Gastroesophageal sphincter (tissue), 4 donors: ENCODE measurements around the gene TAF10. TPM values are rescaled to one million over a fixed set of nuclear protein-coding genes. Genes with fewer than 3 reads are reported as not detected.
A peak's percentile ranks its signal among the peaks of the same experiment; 100 is the strongest.

Experiments
- ATAC-seq: fragments of 150-250 bp; one replicate; pipeline ENCODE4 v1.9.1; 2016; ENCODE audit warnings: mild to moderate bottlenecking, moderate library complexity
- H3K27ac ChIP-seq, 4 donors: fragments of 200-600 bp; sonication (generic) in 3 of 4; 1 replicate in 3 of 4; 2 replicates in 1 of 4; pipeline ENCODE4 v1.5.1; 2016 to 2019
- H3K27me3 ChIP-seq: fragments of 200-600 bp; sonication (generic); one replicate; pipeline ENCODE4 v1.5.1; 2019
- H3K36me3 ChIP-seq, 2 donors: fragments of 200-600 bp; sonication (generic); one replicate each; pipeline ENCODE4 v1.5.1; 2019; ENCODE audit warnings: control low read depth in 1 of 2
- H3K4me1 ChIP-seq, 3 donors: fragments of 200-600 bp; sonication (generic); 1 replicate in 2 of 3; 2 replicates in 1 of 3; pipeline ENCODE4 v1.5.1; 2016 to 2019; ENCODE audit warnings: control low read depth in 2 of 3
- H3K4me3 ChIP-seq, 2 donors: fragments of 200-600 bp; sonication (generic); one replicate each; pipeline ENCODE4 v1.5.1; 2019; ENCODE audit warnings: mild to moderate bottlenecking in 1 of 2, moderate library complexity in 1 of 2
- H3K9me3 ChIP-seq, 3 donors: fragments of 200-600 bp; sonication (generic); one replicate each; pipeline ENCODE4 v1.5.1; 2017 to 2019; ENCODE audit warnings: control low read depth in 2 of 3
- EP300 ChIP-seq: sonication (generic); formaldehyde crosslinking; IDR thresholded peaks from one replicate; pipeline ENCODE4 v1.6.1; 2017; ENCODE audit warnings: antibody characterized with exemption, mild to moderate bottlenecking
- POLR2A ChIP-seq, 2 donors: fragments of 450-650 bp; IDR thresholded peaks; one replicate each; pipeline ENCODE4 v1.6.1; 2017; ENCODE audit warnings: antibody characterized with exemption in 2 of 2, mild to moderate bottlenecking in 2 of 2, moderate library complexity in 1 of 2
- POLR2AphosphoS5 ChIP-seq: sonication (generic); formaldehyde crosslinking; IDR thresholded peaks from one replicate; pipeline ENCODE4 v1.6.1; 2017; ENCODE audit warnings: antibody characterized with exemption
- WGBS, 2 donors: methylation state at CpG; one replicate each; pipeline ENCODE4 v1.1.5; 2018; ENCODE audit warnings: low coverage in 1 of 2; 5-methylcytosine and 5-hydroxymethylcytosine counted together
- total RNA-seq, 4 donors: library from RNA; depleted of rRNA; stranded (reverse); fragments of >200 nt; gene quantifications; one replicate each; pipeline ENCODE4 v1.1.0, GENCODE V29; 2016
- TF ChIP-seq, protein P1 (sequence below), 4 experiments: fragments of 200-600 bp in 2 of 4; fragments of 450-650 bp in 2 of 4; sonication (generic) in 1 of 4; IDR thresholded peaks; one replicate each; pipeline ENCODE4 v1.5.1; 2017 to 2019; ENCODE audit warnings: antibody characterized with exemption in 4 of 4, mild to moderate bottlenecking in 2 of 4, moderate library complexity in 2 of 4

The TAF10 gene
- total RNA-seq, 4 donors from 2014 or later: 21.7 to 41.1 (median 35.4) TPM

DNA sequence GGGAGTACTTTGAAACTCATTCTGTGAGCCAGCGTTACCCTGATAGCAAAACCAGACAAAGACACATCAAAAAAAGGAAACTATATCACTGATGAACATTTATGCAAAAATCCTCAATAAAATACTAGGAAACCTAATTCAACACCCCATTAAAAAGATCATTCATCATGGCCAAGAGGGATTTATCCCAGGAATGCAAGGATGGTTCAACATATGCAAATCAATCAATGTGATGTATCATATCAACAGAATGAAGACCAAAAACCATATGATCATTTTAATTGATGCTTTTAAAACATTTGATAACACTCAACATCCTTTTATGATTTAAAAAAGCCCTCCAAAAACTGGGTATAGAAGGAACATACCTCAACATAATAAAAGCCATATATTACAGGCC is 28.4 kb downstream of the TAF10 start:
- Histone ChIP-seq H3K36me3 (peaks cover 0 to 12% of the 10 kb centered on the region in 2 donors), H3K27me3 (no peaks in the 10 kb centered on the region), H3K4me1 (peaks cover 0 to 15% (median 0%) of the 10 kb centered on the region in 3 donors), H3K27ac (no peak overlapping the region), H3K4me3 (no peak overlapping the region), H3K9me3 (peaks cover 0 to 18% (median 0%) of the 10 kb centered on the region in 3 donors)
- WGBS, 2 donors: 100% methylated on average over 1 of the region's 1 CpG
- TF ChIP-seq POLR2A (IDR thresholded peaks at IDR 0.05): no peak
- TF ChIP-seq EP300: no peak
- ATAC-seq: no peak

DNA sequence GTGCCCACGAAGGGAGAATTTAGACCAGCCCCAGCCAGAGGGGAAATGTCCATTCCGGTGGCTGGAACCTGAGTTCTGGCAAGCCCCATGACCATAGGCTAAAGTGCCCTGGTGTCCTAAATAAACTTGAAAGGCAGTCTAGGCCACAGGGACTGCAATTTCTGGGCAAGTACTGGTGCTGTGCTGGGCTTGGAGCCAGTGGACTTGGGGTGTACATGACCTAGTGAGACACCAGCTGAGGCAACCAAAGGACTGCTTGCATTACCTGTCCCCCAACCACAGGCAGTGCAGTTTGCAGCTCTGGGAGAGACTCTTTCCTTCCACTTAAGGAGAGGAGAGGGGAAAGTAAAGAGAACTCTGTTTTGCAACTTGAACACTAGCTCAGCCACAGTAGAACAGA is 32.3 kb downstream of the TAF10 start:
- H3K36me3 ChIP-seq: peaks cover 0 to 7% of the 10 kb centered on the region in 2 donors
- no peak overlapping the region for H3K4me3 ChIP-seq
- H3K27me3 ChIP-seq: no peaks in the 10 kb centered on the region
- peaks cover 3 to 26% (median 10%) of the 10 kb centered on the region in 3 donors for H3K4me1 ChIP-seq
- H3K9me3 ChIP-seq: peaks cover 0 to 18% (median 0%) of the 10 kb centered on the region in 3 donors
- H3K27ac ChIP-seq: no peak overlapping the region
- no peak for ATAC-seq
- TF ChIP-seq POLR2A (IDR thresholded peaks at IDR 0.05) (no peak), POLR2AphosphoS5 (no peak), EP300 (no peak)
- TF ChIP-seq, protein P1, sequence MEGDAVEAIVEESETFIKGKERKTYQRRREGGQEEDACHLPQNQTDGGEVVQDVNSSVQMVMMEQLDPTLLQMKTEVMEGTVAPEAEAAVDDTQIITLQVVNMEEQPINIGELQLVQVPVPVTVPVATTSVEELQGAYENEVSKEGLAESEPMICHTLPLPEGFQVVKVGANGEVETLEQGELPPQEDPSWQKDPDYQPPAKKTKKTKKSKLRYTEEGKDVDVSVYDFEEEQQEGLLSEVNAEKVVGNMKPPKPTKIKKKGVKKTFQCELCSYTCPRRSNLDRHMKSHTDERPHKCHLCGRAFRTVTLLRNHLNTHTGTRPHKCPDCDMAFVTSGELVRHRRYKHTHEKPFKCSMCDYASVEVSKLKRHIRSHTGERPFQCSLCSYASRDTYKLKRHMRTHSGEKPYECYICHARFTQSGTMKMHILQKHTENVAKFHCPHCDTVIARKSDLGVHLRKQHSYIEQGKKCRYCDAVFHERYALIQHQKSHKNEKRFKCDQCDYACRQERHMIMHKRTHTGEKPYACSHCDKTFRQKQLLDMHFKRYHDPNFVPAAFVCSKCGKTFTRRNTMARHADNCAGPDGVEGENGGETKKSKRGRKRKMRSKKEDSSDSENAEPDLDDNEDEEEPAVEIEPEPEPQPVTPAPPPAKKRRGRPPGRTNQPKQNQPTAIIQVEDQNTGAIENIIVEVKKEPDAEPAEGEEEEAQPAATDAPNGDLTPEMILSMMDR (IDR thresholded peaks at IDR 0.05): no peak
- 70% methylated on average over 2 of the region's 2 CpGs; no CpG with 5 or more reads in 1 of the 2 donors for WGBS, 2 donors

DNA sequence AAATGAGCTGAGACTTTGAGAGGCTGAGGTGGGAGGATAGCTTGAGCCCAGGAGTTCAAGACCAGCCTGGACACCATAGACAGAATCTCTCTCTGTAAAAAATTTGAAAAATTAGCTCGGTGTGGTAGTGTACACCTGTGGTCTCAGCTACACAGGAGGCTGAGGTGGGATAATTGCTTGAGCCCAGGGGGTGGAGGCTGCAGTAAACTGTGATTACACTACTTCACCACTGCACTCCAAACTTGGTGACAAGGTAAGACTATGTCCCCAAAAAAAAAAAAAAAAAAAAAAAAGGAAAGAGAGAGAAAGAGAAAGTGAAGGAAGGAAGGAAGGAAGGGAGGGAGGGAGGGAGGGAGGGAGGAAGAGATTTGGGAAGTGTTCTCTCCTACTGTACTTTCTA is 33.9 kb downstream of the TAF10 start:
- Histone ChIP-seq H3K4me1 (peaks cover 3 to 26% (median 10%) of the 10 kb centered on the region in 3 donors), H3K27ac (no peak overlapping the region), H3K4me3 (no peak overlapping the region), H3K9me3 (peaks cover 0 to 2% (median 0%) of the 10 kb centered on the region in 3 donors), H3K36me3 (peaks cover 0 to 7% of the 10 kb centered on the region in 2 donors), H3K27me3 (no peaks in the 10 kb centered on the region)
- WGBS, 2 donors: 67% methylated on average over 1 of the region's 1 CpG; no CpG with 5 or more reads in 1 of the 2 donors
- ATAC-seq: no peak
- no peak for TF ChIP-seq POLR2A (IDR thresholded peaks at IDR 0.05)
- TF ChIP-seq, protein P1 (IDR thresholded peaks at IDR 0.05): no peak
- TF ChIP-seq EP300: no peak
- TF ChIP-seq POLR2AphosphoS5: no peak

DNA sequence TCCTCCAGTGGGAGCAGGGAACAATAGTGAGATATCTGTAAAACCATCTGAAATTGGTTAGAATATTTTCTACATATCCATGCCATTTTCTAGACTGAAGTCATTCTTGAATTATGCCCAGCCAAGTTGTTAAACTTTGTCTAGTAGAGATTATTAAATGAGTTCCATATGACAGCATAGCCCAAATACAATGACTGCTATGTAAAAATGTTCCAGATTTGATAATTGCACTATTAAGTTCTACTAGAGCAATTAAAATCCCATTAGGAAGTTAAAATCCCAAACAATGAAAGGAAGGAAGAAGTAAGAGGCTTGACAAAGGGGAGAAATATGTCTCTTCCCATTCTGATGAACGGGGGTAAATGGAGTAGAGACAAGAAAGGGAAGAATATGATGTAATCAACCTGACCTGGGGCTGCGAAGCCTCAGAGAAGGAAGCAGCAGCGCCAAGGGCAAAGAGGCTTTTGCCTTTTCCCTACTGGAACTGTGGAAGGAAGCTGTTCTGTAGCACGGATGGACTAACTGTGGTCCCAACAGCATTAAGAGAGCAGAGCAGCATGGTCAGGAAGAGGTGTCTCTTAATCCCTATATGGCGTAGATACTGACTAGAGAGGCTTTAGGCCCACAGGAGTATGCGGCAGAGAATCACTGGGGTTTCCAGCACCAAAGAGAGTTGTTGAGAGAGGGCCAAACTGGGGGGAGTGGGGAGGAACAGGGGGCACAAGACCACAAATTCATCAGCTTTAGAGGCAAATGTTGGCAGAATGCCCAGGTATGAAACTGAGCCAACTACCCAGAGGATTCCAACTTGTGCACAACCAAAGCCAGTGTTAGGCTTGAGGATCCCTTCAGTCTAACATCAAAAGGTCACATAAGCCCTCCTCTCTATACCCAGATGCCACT is 35.3 kb downstream of the TAF10 start:
- WGBS, 2 donors: 11 to 14% methylated on average over 5 of the region's 6 CpGs
- Histone ChIP-seq H3K4me1 (peaks cover 3 to 30% (median 10%) of the 10 kb centered on the region in 3 donors), H3K9me3 (no peaks in the 10 kb centered on the region), H3K27ac (peak overlapping the region; percentile 52 to 79 (median 77)), H3K36me3 (peaks cover 0 to 9% of the 10 kb centered on the region in 2 donors), H3K27me3 (no peaks in the 10 kb centered on the region), H3K4me3 (no peak overlapping the region)
- no peak for TF ChIP-seq POLR2AphosphoS5
- TF ChIP-seq POLR2A (IDR thresholded peaks at IDR 0.05): no peak
- TF ChIP-seq, protein P1 (IDR thresholded peaks at IDR 0.05): no peak
- TF ChIP-seq EP300: no peak
- peak; percentile 53 for ATAC-seq

DNA sequence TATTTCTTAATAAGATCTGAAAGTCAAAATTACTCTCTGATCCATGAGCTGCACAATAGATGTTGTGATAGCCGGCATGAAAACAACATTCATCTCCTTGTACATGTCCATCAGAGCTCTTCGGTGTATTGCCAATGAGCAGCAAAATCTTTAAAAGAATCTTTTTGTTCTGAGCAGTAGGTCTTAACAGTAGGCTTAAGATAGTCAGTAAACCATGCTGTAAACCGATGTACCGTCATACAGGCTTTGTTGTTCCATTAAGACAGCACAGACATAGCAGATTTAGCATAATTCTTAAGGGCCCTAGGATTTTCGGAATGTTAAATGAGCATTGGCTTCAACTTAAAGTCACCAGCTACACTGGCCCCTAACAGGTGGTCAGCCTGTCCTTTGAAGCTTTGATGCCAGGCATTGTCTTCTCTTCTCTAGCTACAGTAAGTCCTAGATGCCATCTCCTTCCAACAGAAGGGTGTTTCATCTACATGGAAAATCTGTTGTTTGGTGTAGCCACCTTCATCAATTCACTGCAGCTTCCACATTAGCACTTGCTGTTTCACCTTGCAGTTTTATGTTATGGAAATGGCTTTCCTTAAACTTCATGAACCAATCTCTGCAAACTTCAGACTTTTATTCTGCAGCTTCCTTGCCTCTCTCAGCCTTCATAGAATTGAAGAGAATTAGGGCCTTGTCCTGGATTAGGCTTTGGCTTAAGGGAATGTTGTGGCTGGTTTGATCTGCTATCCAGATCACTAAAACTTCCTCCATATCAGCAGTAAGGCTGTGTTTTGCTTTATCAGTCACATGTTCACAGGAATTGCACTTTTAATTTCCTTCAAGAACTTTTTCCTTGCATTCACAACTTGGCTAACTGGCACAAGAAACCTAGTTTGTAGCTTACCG is 37.0 kb downstream of the TAF10 start:
- WGBS, 2 donors: 78 to 79% methylated on average over 6 of the region's 6 CpGs
- Histone ChIP-seq H3K9me3 (no peaks in the 10 kb centered on the region), H3K27me3 (no peaks in the 10 kb centered on the region), H3K4me1 (peaks cover 3 to 35% (median 10%) of the 10 kb centered on the region in 3 donors), H3K36me3 (peaks cover 0 to 20% of the 10 kb centered on the region in 2 donors), H3K27ac (no peak overlapping the region), H3K4me3 (no peak overlapping the region)
- no peak for ATAC-seq
- TF ChIP-seq, protein P1 (IDR thresholded peaks at IDR 0.05): no peak
- TF ChIP-seq POLR2A (IDR thresholded peaks at IDR 0.05): no peak
- TF ChIP-seq EP300: no peak
- TF ChIP-seq POLR2AphosphoS5: no peak
